Measurements from ENCODE around the gene TRIM7.

The TRIM7 gene

GRCh38 chr5:181236954-181237641, 32.1 kb upstream of the TRIM7 start:
- peak; percentile 16 for DNase-seq (ENCODE audit: low read depth)
- TF ChIP-seq MAX (IDR thresholded peaks at IDR 0.05; ENCODE audit: low read depth, low read length) (no peak), MYC (IDR thresholded peaks at IDR 0.05; ENCODE audit: low read depth, low read length) (no peak), POLR2A (IDR thresholded peaks at IDR 0.05; ENCODE audit: extremely low read depth, insufficient read length) (no peak), CTCF (IDR thresholded peaks at IDR 0.05; ENCODE audit: low read depth, low read length) (no peak)
- no peak overlapping the region for H3K4me3 ChIP-seq (ENCODE audit: low read depth, low read length)

GRCh38 chr5:181236471-181236870, 31.5 kb upstream of the TRIM7 start:
- TF ChIP-seq MYC (IDR thresholded peaks at IDR 0.05; ENCODE audit: low read depth, low read length) (no peak), CTCF (IDR thresholded peaks at IDR 0.05; ENCODE audit: low read depth, low read length) (no peak), POLR2A (IDR thresholded peaks at IDR 0.05; ENCODE audit: extremely low read depth, insufficient read length) (no peak), MAX (IDR thresholded peaks at IDR 0.05; ENCODE audit: low read depth, low read length) (no peak)
- H3K4me3 ChIP-seq (ENCODE audit: low read depth, low read length), result no peak overlapping the region
- DNase-seq (ENCODE audit: low read depth), result peak; percentile 12

- H3K4me3 ChIP-seq (ENCODE audit: low read depth, low read length), result no peak overlapping the region
- TF ChIP-seq CTCF (IDR thresholded peaks at IDR 0.05; ENCODE audit: low read depth, low read length) (no peak), MYC (IDR thresholded peaks at IDR 0.05; ENCODE audit: low read depth, low read length) (no peak), POLR2A (IDR thresholded peaks at IDR 0.05; ENCODE audit: extremely low read depth, insufficient read length) (peak; percentile 46), MAX (IDR thresholded peaks at IDR 0.05; ENCODE audit: low read depth, low read length) (no peak)
- no peak for DNase-seq (ENCODE audit: low read depth)
These were observed 30.8 kb upstream of the TRIM7 start for GRCh38 chr5:181235689-181236366.

- TF ChIP-seq MAX (IDR thresholded peaks at IDR 0.05; ENCODE audit: low read depth, low read length) (no peak), MYC (IDR thresholded peaks at IDR 0.05; ENCODE audit: low read depth, low read length) (no peak)
- DNase-seq (ENCODE audit: low read depth), result peak; percentile 44
- H3K4me3 ChIP-seq (ENCODE audit: low read depth, low read length), result no peak overlapping the region
These were observed 30.3 kb upstream of the TRIM7 start for GRCh38 chr5:181235323-181235688.

GRCh38 chr5:181234455-181235306, 29.7 kb upstream of the TRIM7 start:
- no peak overlapping the region for H3K4me3 ChIP-seq (ENCODE audit: low read depth, low read length)
- TF ChIP-seq MAX (IDR thresholded peaks at IDR 0.05; ENCODE audit: low read depth, low read length), result no peak
- no peak; the same call in 1 of the 2 replicates for TF ChIP-seq MYC (IDR thresholded peaks at IDR 0.05; ENCODE audit: low read depth, low read length)
- no peak for TF ChIP-seq CTCF (IDR thresholded peaks at IDR 0.05; ENCODE audit: low read depth, low read length)
- TF ChIP-seq POLR2A (IDR thresholded peaks at IDR 0.05; ENCODE audit: extremely low read depth, insufficient read length), result peak; percentile 38
- peak; percentile 41 for DNase-seq (ENCODE audit: low read depth)

Measured in NB4 (cell line).